HepG2 (cell line): ENCODE data around the gene TF. TPM values are rescaled to one million over a fixed set of nuclear protein-coding genes. Genes with fewer than 3 reads are reported as not detected.

Experiments used
- BCL6 ChIP-seq: IDR thresholded peaks from 2 replicates; pipeline ENCODE4 v1.6.1; 2016; ENCODE audit warnings: missing genetic modification reagents, missing compliant biosample characterization
- FOXJ3 ChIP-seq: sonication (generic); formaldehyde crosslinking; IDR thresholded peaks from 2 replicates; pipeline ENCODE4 v1.4.0; 2020; ENCODE audit warnings: missing genetic modification reagents, mild to moderate bottlenecking, borderline replicate concordance
- HMGXB3 ChIP-seq: sonication (generic); formaldehyde crosslinking; IDR thresholded peaks from 2 replicates; pipeline ENCODE4 v1.4.0; 2020; ENCODE audit warnings: missing genetic modification reagents, borderline replicate concordance
- ISL2 ChIP-seq: sonication (generic); formaldehyde crosslinking; IDR thresholded peaks from 2 replicates; pipeline ENCODE4 v1.5.0; 2020; ENCODE audit warnings: missing genetic modification reagents
- KDM1A ChIP-seq: IDR thresholded peaks from 2 replicates; pipeline ENCODE4 v1.6.1; 2016; ENCODE audit warnings: missing compliant biosample characterization
- KDM6A ChIP-seq: IDR thresholded peaks from 2 replicates; pipeline ENCODE4 v1.6.1; 2016; ENCODE audit warnings: low read depth
- MAZ ChIP-seq, 2 experiments: sonication (generic) in 1 of 2; formaldehyde crosslinking in 1 of 2; IDR thresholded peaks; 2 replicates each; pipeline versions ENCODE4 v1.5.0 to v1.6.1; 2012 to 2020; ENCODE audit warnings: low read depth in 2 of 2, mild to moderate bottlenecking in 2 of 2, borderline replicate concordance in 1 of 2, improper control_type of control experiment in 1 of 2, low read length in 1 of 2, missing genetic modification reagents in 1 of 2, moderate library complexity in 1 of 2
- MTA1 ChIP-seq: sonication (generic); formaldehyde crosslinking; IDR thresholded peaks from 2 replicates; pipeline ENCODE4 v1.4.0; 2020; ENCODE audit warnings: missing genetic modification reagents, mild to moderate bottlenecking, borderline replicate concordance
- MTF2 ChIP-seq: sonication (generic); formaldehyde crosslinking; IDR thresholded peaks from 2 replicates; pipeline ENCODE4 v1.5.0; 2020; ENCODE audit warnings: missing genetic modification reagents, borderline replicate concordance
- NPAS2 ChIP-seq: sonication (generic); formaldehyde crosslinking; IDR thresholded peaks from 2 replicates; pipeline ENCODE4 v1.8.0; 2022; ENCODE audit warnings: mild to moderate bottlenecking, missing genetic modification reagents, borderline replicate concordance
- TCF7 ChIP-seq: sonication (generic); IDR thresholded peaks from 2 replicates; pipeline ENCODE4 v1.6.1; 2016; ENCODE audit warnings: antibody characterized with exemption, low read depth
- ZNF451 ChIP-seq: sonication (generic); formaldehyde crosslinking; IDR thresholded peaks from 2 replicates; pipeline ENCODE4 v1.5.0; 2020; ENCODE audit warnings: mild to moderate bottlenecking, missing genetic modification reagents
- ZNF512B ChIP-seq: sonication (generic); formaldehyde crosslinking; IDR thresholded peaks from 2 replicates; pipeline ENCODE4 v1.5.1; 2020; ENCODE audit warnings: missing genetic modification reagents, mild to moderate bottlenecking, borderline replicate concordance
- ZNF576 ChIP-seq: sonication (generic); formaldehyde crosslinking; IDR thresholded peaks from 2 replicates; pipeline ENCODE4 v1.4.0; 2020; ENCODE audit warnings: mild to moderate bottlenecking, missing genetic modification reagents
- polyA plus RNA-seq, 8 experiments: library from polyadenylated mRNA; depleted of rRNA in 3 of 8; stranded (reverse) in 7 of 8; unstranded in 1 of 8; fragments of >200 nt; fragmentation: Illumina TruSeq in 4 of 8; extraction: Trizol in 4 of 8; gene quantifications; 2 replicates each; pipeline versions ENCODE4 v1.2.1 to v1.2.3, GENCODE V29; 2011 to 2016; ENCODE audit warnings: low read depth in 4 of 8, missing spikeins in 1 of 8, mixed read lengths in 1 of 8; ENCODE audit not compliant: insufficient read depth in 1 of 8
- total RNA-seq, 5 experiments: library from RNA; depleted of rRNA; stranded (reverse); fragments of >200 nt; fragmentation: Illumina TruSeq; extraction: Trizol; gene quantifications; 2 replicates each; pipeline ENCODE4 v1.2.3, GENCODE V29; 2016; ENCODE audit warnings: low read depth in 1 of 5
- TF ChIP-seq, protein P1 (sequence below): sonication (generic); formaldehyde crosslinking; IDR thresholded peaks from 2 replicates; pipeline ENCODE4 v1.4.0; 2020; ENCODE audit warnings: missing genetic modification reagents, borderline replicate concordance

TF gene
- total and polyA plus RNA-seq, 2 of the 13 experiments (the other 11 are each of a cell fraction or from before 2014, with no cell fraction given): 10,074 to 11,821 TPM

DNA sequence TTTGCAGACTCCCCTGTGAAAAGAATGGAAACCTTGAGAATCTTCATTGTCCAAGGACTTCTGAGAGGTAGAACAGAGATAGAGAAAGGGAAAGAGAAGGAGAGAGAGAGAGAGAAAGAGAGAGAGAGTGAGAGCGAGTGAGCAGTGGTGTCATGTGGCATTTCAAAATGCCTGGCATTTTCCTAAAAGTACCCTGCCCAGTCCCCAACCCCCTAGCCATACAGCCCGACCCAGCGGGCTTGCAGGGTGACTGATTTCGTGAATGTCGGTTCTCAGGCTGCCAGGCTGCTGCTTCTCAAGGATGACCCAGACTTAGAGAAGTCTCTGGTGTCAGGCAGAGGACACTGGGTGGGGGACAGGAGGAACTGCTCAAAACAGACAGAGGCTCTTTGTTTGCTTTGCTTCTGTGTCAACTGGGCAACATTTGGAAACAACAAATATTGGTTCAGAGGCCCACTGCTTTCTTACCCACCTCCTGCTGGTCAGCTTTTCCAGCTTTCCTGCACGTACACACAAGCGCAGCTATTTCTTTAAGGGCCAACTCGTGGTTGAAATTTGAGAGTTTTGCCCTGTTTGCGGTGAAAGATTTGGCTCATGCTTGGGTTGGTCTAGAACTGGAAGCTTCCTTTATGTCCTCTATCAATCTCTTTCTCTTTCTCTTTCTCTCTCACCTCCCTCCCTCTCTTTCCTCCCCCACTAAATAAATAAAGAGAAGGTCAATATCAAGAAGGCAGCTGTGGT lies 3.7 kb upstream of the TF start (continued):
- TF ChIP-seq ZNF451 (CRISPR knock-in tag): no peak
- TF ChIP-seq KDM1A: 0 out of 2 replicates have a peak, but pooled peaks have one; percentile 50
- TF ChIP-seq MTF2 (CRISPR knock-in tag): no peak
- peak; percentile 97 for TF ChIP-seq BCL6 (CRISPR knock-in tag)
- peak; percentile 71; the same call in 1 of the 2 replicates for TF ChIP-seq MTA1
- peak; percentile 60; the same call in 1 of the 2 replicates for TF ChIP-seq ZNF512B (CRISPR knock-in tag)
- TF ChIP-seq ISL2 (CRISPR knock-in tag): peak; percentile 97
- 0 out of 2 replicates have a peak, but pooled peaks have one; percentile 9 for TF ChIP-seq MAZ (IDR thresholded peaks at IDR 0.05; ENCODE audit: borderline replicate concordance, low read depth, low read length)
- peak; percentile 67 for TF ChIP-seq MAZ (CRISPR knock-in tag; IDR thresholded peaks at IDR 0.05; ENCODE audit: low read depth)
- TF ChIP-seq FOXJ3 (CRISPR knock-in tag): peak; percentile 97
- TF ChIP-seq NPAS2 (CRISPR knock-in tag): no peak
- peak; percentile 88 for TF ChIP-seq HMGXB3 (CRISPR knock-in tag)
- TF ChIP-seq KDM6A (CRISPR knock-in tag): peak; percentile 98
- TF ChIP-seq, protein P1, sequence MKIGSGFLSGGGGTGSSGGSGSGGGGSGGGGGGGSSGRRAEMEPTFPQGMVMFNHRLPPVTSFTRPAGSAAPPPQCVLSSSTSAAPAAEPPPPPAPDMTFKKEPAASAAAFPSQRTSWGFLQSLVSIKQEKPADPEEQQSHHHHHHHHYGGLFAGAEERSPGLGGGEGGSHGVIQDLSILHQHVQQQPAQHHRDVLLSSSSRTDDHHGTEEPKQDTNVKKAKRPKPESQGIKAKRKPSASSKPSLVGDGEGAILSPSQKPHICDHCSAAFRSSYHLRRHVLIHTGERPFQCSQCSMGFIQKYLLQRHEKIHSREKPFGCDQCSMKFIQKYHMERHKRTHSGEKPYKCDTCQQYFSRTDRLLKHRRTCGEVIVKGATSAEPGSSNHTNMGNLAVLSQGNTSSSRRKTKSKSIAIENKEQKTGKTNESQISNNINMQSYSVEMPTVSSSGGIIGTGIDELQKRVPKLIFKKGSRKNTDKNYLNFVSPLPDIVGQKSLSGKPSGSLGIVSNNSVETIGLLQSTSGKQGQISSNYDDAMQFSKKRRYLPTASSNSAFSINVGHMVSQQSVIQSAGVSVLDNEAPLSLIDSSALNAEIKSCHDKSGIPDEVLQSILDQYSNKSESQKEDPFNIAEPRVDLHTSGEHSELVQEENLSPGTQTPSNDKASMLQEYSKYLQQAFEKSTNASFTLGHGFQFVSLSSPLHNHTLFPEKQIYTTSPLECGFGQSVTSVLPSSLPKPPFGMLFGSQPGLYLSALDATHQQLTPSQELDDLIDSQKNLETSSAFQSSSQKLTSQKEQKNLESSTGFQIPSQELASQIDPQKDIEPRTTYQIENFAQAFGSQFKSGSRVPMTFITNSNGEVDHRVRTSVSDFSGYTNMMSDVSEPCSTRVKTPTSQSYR: peak; percentile 84
- no peak for TF ChIP-seq ZNF576 (CRISPR knock-in tag)
- TF ChIP-seq TCF7: peak; percentile 85
